HG02840 (cell line): Measurements from ENCODE around the gene SRPRB.
"Not testable (repeated sequence)": the region's sequence is repeated elsewhere in the genome, so short reads cannot be mapped to it uniquely, and the experiment has no call there.

Source experiments
- ATAC-seq: cut with Tn5 transposase; IDR thresholded peaks from one replicate; pipeline ENCODE4 v1.9.1; 2021; ENCODE audit warnings: mild to moderate bottlenecking, moderate library complexity, moderate number of reproducible peaks; ENCODE audit not compliant: unreplicated experiment, low FRiP score

Gene SRPRB

DNA sequence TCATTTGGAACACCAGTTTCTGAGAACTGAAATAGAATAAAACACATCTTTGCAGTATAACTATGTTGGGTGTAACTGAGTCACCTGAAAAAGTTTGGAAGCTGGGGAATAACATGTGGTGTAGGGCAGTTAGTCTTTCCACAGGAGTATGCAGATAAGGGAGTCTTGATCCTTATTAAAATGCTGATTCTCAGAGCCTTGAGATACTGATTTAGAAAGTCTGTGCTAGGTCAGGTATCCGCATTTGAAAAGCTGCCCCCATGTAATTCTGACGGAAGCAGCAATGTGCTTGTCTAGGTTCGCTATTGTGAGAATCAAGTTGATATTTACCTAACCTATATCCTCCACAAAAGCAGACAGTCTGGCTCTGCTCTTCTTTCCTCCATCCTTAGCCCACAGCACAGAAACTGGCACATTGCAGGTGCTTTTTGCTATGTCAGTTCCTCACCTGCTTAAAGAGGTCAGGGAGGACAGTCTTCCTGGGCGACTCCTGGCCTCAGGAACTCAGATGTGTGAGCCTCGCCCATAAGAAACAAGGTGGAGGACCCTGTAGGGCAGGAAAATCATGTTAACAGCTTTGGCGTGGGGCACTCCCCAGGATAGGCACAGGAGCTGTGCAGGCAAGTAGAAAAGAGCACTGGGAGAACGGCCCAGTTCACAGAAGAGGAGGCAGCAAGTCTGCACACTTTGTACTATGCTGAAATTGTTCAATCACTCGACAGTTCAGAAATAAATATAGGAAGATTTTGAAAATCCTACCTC lies 27.6 kb upstream of the SRPRB start:
- no peak for ATAC-seq

- ATAC-seq = no peak
Measured at GRCh38 chr3:133779626-133780203, 25.9 kb upstream of the SRPRB start.

DNA sequence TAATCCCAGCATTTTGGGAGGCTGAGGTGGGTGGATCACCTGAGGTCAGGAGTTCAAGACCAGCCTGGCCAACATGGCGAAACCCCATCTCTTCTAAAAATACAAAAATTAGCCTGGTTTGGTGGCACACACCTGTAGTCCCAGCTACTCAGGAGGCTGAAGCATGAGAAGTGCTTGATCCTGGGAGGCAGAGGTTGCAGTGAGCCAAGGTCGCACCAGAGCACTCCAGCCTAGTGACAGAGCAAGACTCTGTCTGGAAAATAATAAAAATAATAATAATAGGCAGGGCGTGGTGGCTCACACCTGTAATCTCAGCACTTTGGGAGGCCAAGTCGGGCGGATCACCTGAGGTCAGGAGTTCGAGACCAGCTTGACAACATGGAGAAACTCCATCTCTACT lies 24.9 kb upstream of the SRPRB start:
- not testable (repeated sequence) for ATAC-seq

DNA sequence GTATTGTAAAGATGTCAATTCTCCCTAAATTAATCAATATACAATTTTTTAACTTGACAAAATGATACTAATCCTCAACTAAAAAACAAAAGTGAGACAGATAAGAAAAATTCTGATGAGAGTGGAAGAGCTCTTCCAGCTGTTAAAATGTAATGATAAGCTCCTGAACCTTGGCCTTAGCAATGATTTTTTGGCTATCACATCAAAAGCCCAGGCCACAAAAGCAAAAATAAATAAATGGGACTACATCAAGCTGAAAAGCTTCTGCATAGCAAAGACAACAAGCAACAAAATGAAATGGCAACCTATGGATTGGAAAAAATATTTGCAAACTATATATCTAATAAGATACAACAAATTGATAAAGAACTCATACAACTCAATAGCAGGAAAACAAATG lies 24.0 kb upstream of the SRPRB start:
- ATAC-seq = no peak

DNA sequence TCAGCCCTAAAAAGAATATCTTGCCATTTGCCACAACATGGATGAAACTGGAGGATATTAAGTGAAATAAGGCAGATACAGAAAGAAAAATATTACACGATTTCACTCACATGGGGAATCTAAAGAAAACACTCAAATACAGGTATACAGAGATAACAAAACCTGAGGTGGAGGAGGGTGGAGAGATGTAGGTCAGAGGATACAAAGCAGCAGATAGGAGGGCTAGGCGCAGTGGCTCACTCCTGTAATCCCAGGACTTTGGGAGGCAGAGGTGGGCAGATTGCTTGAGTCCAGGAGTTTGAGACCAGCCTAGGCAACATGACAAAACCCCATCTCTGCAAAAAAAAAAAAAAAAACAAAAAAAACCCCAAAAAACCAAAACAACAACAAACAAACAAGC lies 23.2 kb upstream of the SRPRB start:
- ATAC-seq = no peak

DNA sequence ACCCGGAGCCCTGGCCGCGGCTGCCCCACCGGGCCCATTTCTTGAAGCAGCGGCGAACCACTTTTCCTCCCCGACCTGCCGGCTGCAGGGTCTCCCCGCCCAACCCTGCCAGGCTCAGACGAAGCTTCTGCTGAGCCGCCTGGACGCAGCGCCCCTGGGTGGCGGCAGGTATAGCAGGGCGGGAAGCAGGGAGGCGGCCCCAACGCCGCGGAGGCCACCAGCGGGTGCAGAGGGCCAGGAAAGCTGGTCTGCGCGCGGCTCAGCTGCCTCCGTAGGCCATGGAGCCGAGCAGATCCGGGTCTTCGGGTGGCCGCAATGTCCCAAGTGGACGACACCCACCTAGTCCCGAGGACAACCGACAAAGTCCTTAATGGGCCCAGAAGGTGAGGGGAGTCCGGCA lies 21.9 kb upstream of the SRPRB start:
- no peak for ATAC-seq

- no peak for ATAC-seq
Measured at GRCh38 chr3:133788024-133788423, 17.6 kb upstream of the SRPRB start.

DNA sequence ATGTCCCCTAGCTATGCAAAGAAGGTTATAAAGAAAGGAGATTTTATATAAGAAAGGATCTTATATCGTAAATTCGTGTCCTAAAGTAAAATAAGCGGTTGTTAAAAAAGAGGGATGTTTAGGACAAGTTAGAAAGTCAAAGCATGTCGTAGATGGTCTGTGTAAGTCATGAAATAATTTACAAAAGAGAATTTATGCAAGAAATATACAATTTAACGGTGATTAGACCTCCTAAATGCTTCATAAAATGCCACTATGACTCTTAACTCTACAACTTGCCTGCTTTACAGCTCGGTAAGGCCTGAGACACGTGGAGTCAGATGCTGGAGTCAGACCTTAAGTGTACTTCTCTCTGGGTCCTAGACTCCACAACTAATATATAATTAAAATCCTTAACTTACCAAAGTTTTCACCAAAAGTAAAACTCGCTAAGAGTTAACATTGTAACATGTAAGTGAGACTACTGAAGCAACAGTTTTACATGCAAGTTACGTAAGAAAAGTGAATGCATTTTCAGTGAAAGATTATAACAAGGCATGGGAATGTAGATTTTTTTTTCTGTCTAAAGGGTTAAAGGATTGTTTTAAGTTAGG lies 13.3 kb upstream of the SRPRB start:
- no peak for ATAC-seq

DNA sequence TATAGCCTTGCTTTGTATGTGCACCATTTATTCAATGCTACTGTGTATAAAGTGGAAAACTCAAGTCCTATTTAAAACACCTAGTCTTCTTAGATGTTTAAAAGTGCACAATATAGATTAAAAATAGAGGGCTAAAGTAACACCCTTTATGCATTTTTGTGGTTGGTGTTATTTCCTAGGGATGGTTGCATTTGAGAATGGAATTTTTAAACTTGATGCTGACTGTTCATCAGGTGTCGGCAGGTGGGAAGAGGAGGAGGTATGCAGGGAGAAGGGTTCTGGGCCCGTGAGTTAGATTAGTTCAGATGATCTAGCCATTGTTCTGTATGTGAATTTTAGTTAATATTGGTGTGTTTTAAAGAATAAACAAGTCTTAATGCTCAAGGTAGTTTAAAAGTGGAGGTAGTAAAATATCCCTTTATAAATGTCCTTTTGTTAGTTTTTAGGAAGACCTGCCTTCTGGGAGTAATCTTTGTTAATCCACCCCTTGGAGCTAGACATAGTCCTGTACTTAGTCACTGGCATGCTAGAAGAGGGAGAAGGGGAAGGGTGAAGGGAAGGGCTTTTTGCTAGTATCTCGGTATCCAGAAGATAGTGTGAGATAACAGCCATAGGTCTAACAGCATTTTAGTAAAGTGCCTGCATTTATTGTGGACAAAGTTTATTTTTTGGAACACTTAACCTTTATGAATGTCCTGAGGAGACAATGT lies 8.1 kb upstream of the SRPRB start:
- ATAC-seq = no peak

DNA sequence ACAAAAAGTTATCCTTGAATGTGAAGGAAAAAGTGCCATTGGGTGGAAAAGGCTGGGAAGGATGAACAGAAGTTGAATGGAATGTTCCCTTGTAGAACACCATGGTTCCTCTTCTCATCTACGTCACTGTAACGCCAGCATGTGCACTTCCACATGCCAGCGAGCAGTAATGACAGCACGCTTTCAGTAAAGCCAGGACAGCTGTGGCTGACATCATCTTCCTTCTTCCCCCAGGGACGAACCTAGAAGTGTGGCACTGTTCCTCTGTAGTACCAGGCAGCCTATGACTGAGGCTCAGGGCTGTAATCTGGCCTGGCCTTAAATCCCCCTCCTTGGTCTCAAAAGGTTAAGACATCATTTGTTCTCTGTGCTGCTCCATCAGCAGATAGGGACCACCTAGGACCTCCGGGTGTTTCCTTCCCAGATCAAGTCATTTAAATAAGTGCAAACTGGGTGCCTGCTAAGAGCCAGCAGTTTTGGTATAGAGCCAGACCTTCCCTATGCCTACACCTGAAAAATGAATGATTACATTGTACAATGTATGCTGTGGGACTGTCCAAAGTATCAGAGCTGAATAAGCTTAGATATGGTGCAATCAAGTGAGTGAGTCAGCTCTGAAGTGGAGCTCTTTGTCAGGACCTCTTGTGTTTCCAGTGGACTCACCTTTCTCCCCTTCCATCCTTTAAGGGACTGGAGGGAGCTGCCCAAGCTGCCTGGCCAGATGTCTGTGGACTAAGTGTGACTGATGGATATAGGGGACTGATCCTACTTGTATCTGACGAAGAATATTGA lies 5.6 kb upstream of the SRPRB start:
- ATAC-seq = no peak

DNA sequence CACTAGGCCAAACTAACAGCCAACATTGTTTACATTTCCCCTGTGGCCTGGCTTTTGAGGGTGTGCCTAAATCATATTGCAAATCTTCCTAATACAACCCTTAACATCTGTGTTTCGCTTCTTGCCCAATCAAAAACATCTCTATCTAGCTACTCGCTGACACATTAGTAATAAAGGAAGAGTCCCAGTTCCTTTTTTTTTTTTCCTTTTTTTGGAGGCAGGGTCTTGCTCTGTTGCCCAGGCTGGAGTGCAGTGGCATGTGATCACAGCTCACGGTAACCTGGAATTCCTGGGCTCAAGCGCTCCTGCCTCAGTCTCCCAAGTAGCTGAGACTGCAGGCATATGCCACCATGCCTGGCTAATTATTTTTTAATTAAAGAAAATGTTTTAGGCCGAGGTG lies 2.1 kb upstream of the SRPRB start:
- ATAC-seq = no peak

DNA sequence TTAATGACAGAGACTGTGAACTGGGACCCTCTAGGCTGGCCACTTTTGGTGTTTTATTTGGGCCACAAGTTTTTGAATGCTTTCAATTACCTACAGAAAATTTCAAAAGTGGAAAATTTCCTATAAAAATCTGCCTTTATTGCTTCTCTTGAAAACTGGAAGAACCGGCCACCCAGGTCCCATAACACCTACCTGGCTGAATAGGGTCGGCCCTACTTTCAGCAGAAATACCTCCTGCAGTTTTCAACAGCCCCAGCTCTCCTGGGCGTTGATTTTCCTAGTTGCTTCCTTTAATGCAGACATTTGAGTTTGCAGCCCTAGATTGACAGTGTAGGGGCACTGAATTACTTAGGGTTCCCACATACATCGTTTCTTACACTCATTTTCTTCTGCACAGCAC lies 719 bp upstream of the SRPRB start:
- ATAC-seq = no peak

DNA sequence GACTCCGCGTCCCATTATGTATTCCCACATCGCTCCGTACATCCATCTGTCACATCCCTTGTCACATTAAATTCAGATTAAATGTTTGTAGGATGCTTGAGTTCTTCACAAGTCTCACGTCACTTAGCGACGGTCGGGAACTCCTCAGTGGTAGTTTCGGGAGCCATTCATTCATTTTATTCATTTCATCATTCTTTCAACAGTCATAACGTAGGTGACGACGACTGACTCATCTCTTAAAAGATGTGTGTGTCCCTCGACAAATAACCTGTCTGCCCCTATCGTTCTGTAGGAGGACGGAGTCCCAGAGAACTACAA lies 272 bp upstream of the SRPRB start:
- ATAC-seq = no peak

DNA sequence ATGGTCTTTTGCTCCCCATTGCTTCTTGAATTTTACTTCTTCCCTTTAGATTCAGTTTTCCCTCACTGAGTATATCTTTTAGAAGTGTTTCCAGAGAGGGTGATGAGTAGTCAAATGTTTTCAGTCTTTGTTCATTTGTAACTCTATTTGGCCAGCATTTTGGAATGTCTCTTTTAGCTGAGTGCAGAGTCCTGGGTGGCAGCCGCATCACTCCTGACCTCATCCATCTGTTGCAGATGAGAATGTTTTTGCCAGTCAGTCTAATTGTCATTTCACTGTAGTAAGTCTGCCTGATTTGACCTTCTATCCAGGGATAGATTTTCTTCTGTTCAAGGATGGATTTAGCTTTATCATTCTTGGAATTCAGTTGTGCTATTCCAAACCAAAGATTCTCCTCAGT lies 7.3 kb downstream of the SRPRB start:
- ATAC-seq = no peak

- no peak for ATAC-seq
Measured at GRCh38 chr3:133815386-133815785, 9.8 kb downstream of the SRPRB start.

DNA sequence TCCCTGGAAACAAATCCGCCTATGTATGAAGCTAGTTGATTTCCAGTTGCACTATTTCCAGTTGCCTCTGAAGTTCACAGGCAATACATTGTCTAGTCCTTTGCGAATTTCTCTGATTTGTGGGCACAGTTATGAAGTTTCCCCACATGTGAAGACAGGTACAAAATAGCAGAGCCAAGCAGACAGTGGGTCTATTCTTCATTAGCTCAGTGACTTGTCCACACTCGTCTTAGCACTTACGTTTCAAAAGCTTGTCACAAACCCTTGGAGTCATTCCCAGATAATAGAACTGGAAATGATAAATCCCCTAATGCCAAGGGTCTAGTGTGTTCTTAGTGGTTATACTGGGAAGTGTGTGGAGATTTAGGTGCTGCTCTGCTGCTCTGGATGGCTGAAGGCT lies 14.5 kb downstream of the SRPRB start:
- no peak for ATAC-seq

GRCh38 chr3:133820889-133821675 lies 15.5 kb downstream of the SRPRB start:
- ATAC-seq = no peak

DNA sequence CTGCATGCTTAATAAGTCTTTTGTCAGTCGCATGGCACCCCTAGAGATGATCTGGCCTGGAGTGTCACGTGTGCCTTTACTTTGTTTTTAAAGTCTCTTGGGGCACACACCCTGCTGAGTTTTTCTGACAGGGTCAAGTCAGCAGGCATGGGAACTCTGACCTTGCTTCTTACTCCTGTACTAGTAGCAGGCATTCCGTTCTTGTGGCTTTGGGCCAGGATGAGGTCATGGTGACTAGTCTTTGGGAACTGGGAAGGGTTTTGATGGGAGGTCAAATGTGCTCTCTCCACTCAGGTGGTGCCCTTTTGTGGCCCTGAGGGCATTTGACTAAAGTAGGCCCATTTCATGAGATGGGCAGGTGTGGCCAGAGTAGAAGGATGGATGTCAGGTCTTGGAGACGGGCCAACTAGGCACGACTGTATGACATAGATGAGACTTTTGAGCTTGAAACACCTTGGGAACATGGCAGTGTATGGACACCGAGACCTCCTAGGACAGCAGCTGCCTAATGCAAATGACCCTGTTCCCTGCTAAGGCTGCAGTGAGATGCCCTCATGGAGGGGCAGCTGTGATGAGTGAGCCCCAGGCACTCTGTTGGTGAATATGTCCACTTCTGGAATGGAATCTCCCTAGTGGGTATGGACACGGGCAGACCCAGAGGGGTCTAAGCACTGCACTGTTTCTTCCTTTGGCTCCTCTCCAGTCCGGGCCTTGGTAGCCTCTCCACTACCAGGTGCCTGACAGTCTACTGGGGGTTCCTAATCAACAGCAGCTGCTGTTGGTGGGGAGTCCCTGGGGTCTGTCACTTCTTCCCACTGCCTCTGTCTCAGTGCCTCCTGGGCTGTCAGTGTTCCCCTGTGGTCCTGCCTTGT lies 16.4 kb downstream of the SRPRB start:
- ATAC-seq = no peak

- no peak for ATAC-seq
Measured at GRCh38 chr3:133824961-133825485, 19.4 kb downstream of the SRPRB start.
